H1 (cell line): ENCODE data around the gene ZNF277. TPM values are rescaled to one million over a fixed set of nuclear protein-coding genes. Genes with fewer than 3 reads are reported as not detected.

ENCODE experiments used
- CTCF ChIA-PET: fragments of 300-600 bp; sonication (Branson Sonifier 250); formaldehyde crosslinking; loops from one replicate; lab custom pipeline; 2021; ENCODE audit not compliant: partially characterized antibody; lab: Charles Lee
- POLR2A ChIA-PET: fragments of 300-600 bp; sonication (Branson Sonifier 250); formaldehyde crosslinking; loops from one replicate; lab custom pipeline; 2021; ENCODE audit warnings: inconsistent platforms; ENCODE audit not compliant: partially characterized antibody; lab: Charles Lee
- DNase-seq, 2 experiments: peaks; one replicate each; pipeline versions ENCODE4 v3.0.0 to v3.0.0-alpha.2; 2010 to 2022; ENCODE audit warnings: low spot score in 2 of 2, low read depth in 1 of 2, mixed read lengths in 1 of 2
- FAIRE-seq: peaks from 2 replicates; lab custom pipeline; 2011; peaks lifted over from hg19 to GRCh38; lab: Jason Lieb, UNC
- H2AFZ ChIP-seq: 2 replicates; pipeline ENCODE4 v1.8.1; 2012; ENCODE audit warnings: low read length, inconsistent platforms
- H2AK5ac ChIP-seq: 2 replicates; pipeline ENCODE4 v1.6.1; 2013; ENCODE audit warnings: low read depth, low read length
- H2BK120ac ChIP-seq: replicated peaks from 2 replicates; pipeline ENCODE3; 2013; ENCODE audit warnings: low read depth, low read length, inconsistent platforms
- H2BK12ac ChIP-seq: 2 replicates; pipeline ENCODE4 v1.6.1; 2013; ENCODE audit warnings: low read depth, low read length
- H2BK15ac ChIP-seq: 2 replicates; pipeline ENCODE4 v1.6.1; 2013; ENCODE audit warnings: low read length
- H2BK20ac ChIP-seq: 2 replicates; pipeline ENCODE4 v1.6.1; 2013; ENCODE audit warnings: low read length
- H2BK5ac ChIP-seq: 2 replicates; pipeline ENCODE4 v1.6.1; 2013; ENCODE audit warnings: low read depth, low read length
- H3K14ac ChIP-seq: 2 replicates; pipeline ENCODE4 v1.6.1; 2013; ENCODE audit warnings: inconsistent platforms; ENCODE audit not compliant: insufficient read length
- H3K18ac ChIP-seq: 2 replicates; pipeline ENCODE4 v1.6.1; 2013; ENCODE audit warnings: low read length; ENCODE audit errors: extremely low read depth
- H3K23ac ChIP-seq: 2 replicates; pipeline ENCODE4 v1.6.1; 2013; ENCODE audit warnings: inconsistent platforms; ENCODE audit not compliant: insufficient read length
- H3K23me2 ChIP-seq: 2 replicates; pipeline ENCODE4 v1.6.1; 2013; ENCODE audit warnings: low read depth, low read length
- H3K27ac ChIP-seq: 2 replicates; pipeline ENCODE4 v1.6.1; 2011; ENCODE audit warnings: low read depth, low read length, inconsistent platforms
- H3K27me3 ChIP-seq, 4 experiments: replicated peaks in 1 of 4; 1 replicate in 1 of 4; 2 replicates in 3 of 4; pipeline versions ENCODE4 v1.6.1 to v1.8.1; 2011 to 2013; ENCODE audit warnings: low read length in 3 of 4, mild to moderate bottlenecking in 3 of 4, inconsistent platforms in 2 of 4, mixed read lengths in 2 of 4, moderate library complexity in 1 of 4; ENCODE audit not compliant: control insufficient read depth in 3 of 4, insufficient read depth in 3 of 4; ENCODE audit errors: extremely low read depth in 1 of 4
- H3K36me3 ChIP-seq, 4 experiments: 2 replicates each; pipeline versions ENCODE4 v1.6.1 to v1.8.1; 2011 to 2013; ENCODE audit warnings: mild to moderate bottlenecking in 4 of 4, low read length in 3 of 4, moderate library complexity in 2 of 4, control low read depth in 1 of 4, inconsistent platforms in 1 of 4; ENCODE audit not compliant: insufficient read depth in 4 of 4, control insufficient read depth in 2 of 4
- H3K4ac ChIP-seq: replicated peaks from 2 replicates; pipeline ENCODE3; 2013; ENCODE audit warnings: low read length, low read depth, mixed read lengths, inconsistent platforms; ENCODE audit not compliant: insufficient read length
- H3K4me1 ChIP-seq, 4 experiments: replicated peaks in 1 of 4; 1 replicate in 1 of 4; 2 replicates in 3 of 4; pipeline versions ENCODE4 v1.6.1 to v1.8.1; 2011 to 2013; ENCODE audit warnings: low read length in 3 of 4, inconsistent platforms in 2 of 4, mixed read lengths in 1 of 4; ENCODE audit not compliant: insufficient read depth in 4 of 4, control insufficient read depth in 3 of 4
- H3K4me2 ChIP-seq, 2 experiments: 2 replicates each; pipeline versions ENCODE4 v1.6.1 to v1.8.1; 2011 to 2013; ENCODE audit warnings: low read depth in 2 of 2, low read length in 2 of 2, control low read depth in 1 of 2, inconsistent platforms in 1 of 2, mild to moderate bottlenecking in 1 of 2; ENCODE audit not compliant: insufficient read depth in 1 of 2
- H3K4me3 ChIP-seq, 4 experiments: fragments of 200-600, 300-600 bp in 1 of 4; sonication (generic), shearing (Covaris generic), sonication (Bioruptor Twin) in 1 of 4; 2 replicates each; pipeline versions ENCODE4 v1.5.1 to v1.8.1; 2011 to 2016; ENCODE audit warnings: low read length in 4 of 4, low read depth in 3 of 4, control low read depth in 2 of 4, inconsistent platforms in 2 of 4, mild to moderate bottlenecking in 2 of 4, mixed read lengths in 1 of 4, moderate library complexity in 1 of 4; ENCODE audit not compliant: insufficient read depth in 2 of 4; ENCODE audit errors: extremely low read depth in 1 of 4
- H3K56ac ChIP-seq: replicated peaks from 2 replicates; pipeline ENCODE3; 2013; ENCODE audit warnings: low read depth, mild to moderate bottlenecking, mixed read lengths, low read length, inconsistent platforms; ENCODE audit not compliant: insufficient read length
- H3K79me1 ChIP-seq: 2 replicates; pipeline ENCODE4 v1.6.1; 2013; ENCODE audit warnings: low read depth, low read length, control low read depth
- H3K79me2 ChIP-seq, 2 experiments: 2 replicates each; pipeline versions ENCODE4 v1.6.1 to v1.8.1; 2012 to 2013; ENCODE audit warnings: low read length in 2 of 2, mild to moderate bottlenecking in 2 of 2, inconsistent platforms in 1 of 2; ENCODE audit not compliant: insufficient read depth in 2 of 2, control insufficient read depth in 1 of 2
- H3K9ac ChIP-seq, 4 experiments: replicated peaks in 1 of 4; 1 replicate in 1 of 4; 2 replicates in 3 of 4; pipeline versions ENCODE4 v1.6.1 to v1.8.1; 2011 to 2013; ENCODE audit warnings: low read depth in 3 of 4, low read length in 3 of 4, control low read depth in 2 of 4, mild to moderate bottlenecking in 2 of 4, moderate library complexity in 2 of 4, inconsistent platforms in 1 of 4; ENCODE audit errors: extremely low read depth in 1 of 4
- H3K9me3 ChIP-seq, 2 experiments: 2 replicates each; pipeline versions ENCODE4 v1.6.1 to v1.8.1; 2012 to 2013; ENCODE audit warnings: mild to moderate bottlenecking in 2 of 2, moderate library complexity in 2 of 2, control low read depth in 1 of 2, inconsistent platforms in 1 of 2, low read depth in 1 of 2, low read length in 1 of 2, mixed read lengths in 1 of 2; ENCODE audit not compliant: insufficient read depth in 2 of 2
- H4K20me1 ChIP-seq, 2 experiments: replicated peaks in 1 of 2; 2 replicates each; pipeline versions ENCODE3 to v1.8.1; 2011 to 2013; ENCODE audit warnings: inconsistent platforms in 2 of 2, low read length in 2 of 2, mild to moderate bottlenecking in 1 of 2; ENCODE audit not compliant: insufficient read depth in 2 of 2, control insufficient read depth in 1 of 2
- H4K5ac ChIP-seq: 2 replicates; pipeline ENCODE4 v1.6.1; 2013; ENCODE audit warnings: low read length, low read depth, mixed read lengths, inconsistent platforms; ENCODE audit not compliant: insufficient read length
- H4K8ac ChIP-seq: 2 replicates; pipeline ENCODE4 v1.8.0; 2013; ENCODE audit warnings: mild to moderate bottlenecking, moderate library complexity, low read length, inconsistent platforms; ENCODE audit not compliant: insufficient read depth; ENCODE audit errors: extremely low read depth
- H4K91ac ChIP-seq: replicated peaks from 2 replicates; pipeline ENCODE3; 2013; ENCODE audit warnings: low read length, mixed read lengths, inconsistent platforms; ENCODE audit not compliant: insufficient read length
- ATF2 ChIP-seq: IDR thresholded peaks from 2 replicates; pipeline ENCODE4 v1.6.1; 2012; ENCODE audit warnings: low read length, inconsistent platforms
- CHD2 ChIP-seq: IDR thresholded peaks from 2 replicates; pipeline ENCODE4 v1.6.1; 2012; ENCODE audit warnings: low read length, improper control_type of control experiment
- CREB1 ChIP-seq: IDR thresholded peaks from 2 replicates; pipeline ENCODE4 v1.6.1; 2012; ENCODE audit warnings: inconsistent platforms
- HDAC2 ChIP-seq, 2 experiments: fragments of 300-600 bp in 1 of 2; sonication (generic) in 1 of 2; IDR thresholded peaks; 2 replicates each; pipeline ENCODE4 v1.6.1; 2011 to 2012; ENCODE audit warnings: low read depth in 2 of 2, low read length in 2 of 2, mild to moderate bottlenecking in 2 of 2, moderate library complexity in 2 of 2, borderline replicate concordance in 1 of 2, inconsistent platforms in 1 of 2
- JUND ChIP-seq: IDR thresholded peaks from 2 replicates; pipeline ENCODE4 v1.6.1; 2011; ENCODE audit warnings: mild to moderate bottlenecking, improper control_type of control experiment, low read length
- KDM4A ChIP-seq: IDR thresholded peaks from one replicate; pipeline ENCODE4 v1.7.1; 2012; ENCODE audit warnings: low read depth, mild to moderate bottlenecking, moderate library complexity, low read length, inconsistent platforms; ENCODE audit not compliant: severe bottlenecking
- POLR2AphosphoS5 ChIP-seq: IDR thresholded peaks from 2 replicates; pipeline ENCODE4 v1.6.1; 2011; ENCODE audit warnings: low read depth, low read length
- RAD21 ChIP-seq, 2 experiments: IDR thresholded peaks in 1 of 2; conservative IDR thresholded peaks in 1 of 2; 2 replicates each; pipeline ENCODE4 v1.6.1; 2011; ENCODE audit warnings: low read depth in 2 of 2, low read length in 2 of 2, improper control_type of control experiment in 1 of 2, inconsistent platforms in 1 of 2, mild to moderate bottlenecking in 1 of 2, moderate library complexity in 1 of 2
- SIN3A ChIP-seq, 2 experiments: IDR thresholded peaks in 1 of 2; conservative IDR thresholded peaks in 1 of 2; 2 replicates each; pipeline ENCODE4 v1.6.1; 2011 to 2012; ENCODE audit warnings: low read length in 2 of 2, improper control_type of control experiment in 1 of 2, low read depth in 1 of 2, mild to moderate bottlenecking in 1 of 2
- SIX5 ChIP-seq: IDR thresholded peaks from 2 replicates; pipeline ENCODE4 v1.6.1; 2011; ENCODE audit warnings: mild to moderate bottlenecking, low read depth, low read length
- USF2 ChIP-seq: IDR thresholded peaks from 2 replicates; pipeline ENCODE4 v1.6.1; 2011; ENCODE audit warnings: low read length, improper control_type of control experiment
- WGBS, 2 experiments: shearing (Covaris generic) in 1 of 2; methylation state at CpG; one replicate each; pipeline versions ENCODE4 v1.1.6 to v1.1.7; 2013 to 2015; ENCODE audit warnings: low lambda C conversion rate in 2 of 2, mixed read lengths in 2 of 2, inconsistent platforms in 1 of 2, low coverage in 1 of 2, missing lambda C conversion rate in 1 of 2; ENCODE audit not compliant: insufficient replicate concordance in 2 of 2, insufficient coverage in 1 of 2, insufficient read length in 1 of 2; ENCODE audit errors: extremely low coverage in 1 of 2, missing lambda C conversion rate in 1 of 2; 5-methylcytosine and 5-hydroxymethylcytosine counted together
- polyA plus RNA-seq, 7 experiments: library from polyadenylated mRNA; depleted of rRNA in 3 of 7; stranded (reverse) in 5 of 7; unstranded in 2 of 7; fragments of >200 nt in 5 of 7; fragments of 200-250 nt in 2 of 7; gene quantifications; 1 replicate in 5 of 7; 2 replicates in 1 of 7; 4 replicates in 1 of 7; pipeline versions ENCODE4 v1.2.1 to v1.2.3, GENCODE V29; 2011 to 2013; ENCODE audit warnings: missing spikeins in 2 of 7, mixed read lengths in 2 of 7
- total RNA-seq: library from RNA; stranded (reverse); fragmentation: NEBNext Ultra II Directional; extraction: Animal tissue kit (Norgen Biotek cat#: 25700); gene quantifications from 2 replicates; pipeline ENCODE4 v1.2.1, GENCODE V29; 2021

Gene ZNF277
- total and polyA plus RNA-seq, 2 of the 8 experiments (the other 6 are each of a cell fraction or from before 2014, with no cell fraction given) = 5.1 to 21.7 TPM

- Histone ChIP-seq H3K36me3 (no peaks in the 10 kb centered on the region), H3K27ac (no peak overlapping the region), H3K79me1 (no peaks in the 10 kb centered on the region; the same call in 1 of the 2 replicates), H3K4me2 (no peak overlapping the region), H4K91ac (no peak overlapping the region), H3K27me3 (no peaks in the 10 kb centered on the region), H2BK120ac (no peak overlapping the region), H3K56ac (no peak overlapping the region), H2BK12ac (no peak overlapping the region), H4K5ac (no peak overlapping the region), H3K9me3 (no peaks in the 10 kb centered on the region), H2AK5ac (no peak overlapping the region), H3K4me3 (no peak overlapping the region), H3K18ac (no peak overlapping the region), H3K79me2 (peaks cover 0 to 22% of the 10 kb centered on the region in 2 experiments; a peak in 2 of 4 replicates), H3K23me2 (no peaks in the 10 kb centered on the region), H3K4ac (no peak overlapping the region), H3K9ac (no peak overlapping the region), H3K14ac (no peak overlapping the region), H3K4me1 (no peaks in the 10 kb centered on the region; a peak in 1 of 7 replicates), H2BK20ac (no peak overlapping the region), H4K8ac (no peak overlapping the region), H2BK15ac (no peak overlapping the region), H2AFZ (no peak overlapping the region), H2BK5ac (no peak overlapping the region), H4K20me1 (peaks cover 0 to 7% of the 10 kb centered on the region in 2 experiments), H3K23ac (no peak overlapping the region)
- POLR2A ChIA-PET = no interaction called here
- no peak for FAIRE-seq
- no peak for DNase-seq
- 95% methylated on average over 2 of the region's 2 CpGs; no CpG with 5 or more reads in 1 of the 2 experiments for WGBS, 2 experiments
- CTCF ChIA-PET = no interaction called here
- TF ChIP-seq JUND (no peak), RAD21 (IDR thresholded peaks at IDR 0.05 in 1 of 2, conservative IDR thresholded peaks at IDR 0.05 in 1 of 2; ENCODE audit: low read depth in 2 of 2, low read length in 2 of 2) (no peak), SIN3A (conservative IDR thresholded peaks at IDR 0.05 in 1 of 2, IDR thresholded peaks at IDR 0.05 in 1 of 2; ENCODE audit: low read depth in 1 of 2, low read length in 2 of 2) (no peak), ATF2 (no peak), HDAC2 (IDR thresholded peaks at IDR 0.05; ENCODE audit: borderline replicate concordance in 1 of 2, low read depth in 2 of 2, low read length in 2 of 2) (no peak), USF2 (no peak), SIX5 (no peak), POLR2AphosphoS5 (no peak), CHD2 (no peak), CREB1 (no peak), KDM4A (no peak)
These were observed 30.1 kb downstream of the ZNF277 start for GRCh38 chr7:112236597-112236996.
